ENCODE measurements around the gene BCAR3.
"Not testable (repeated sequence)": the region's sequence is repeated elsewhere in the genome, so short reads cannot be mapped to it uniquely, and the experiment has no call there.

BCAR3 gene

DNA sequence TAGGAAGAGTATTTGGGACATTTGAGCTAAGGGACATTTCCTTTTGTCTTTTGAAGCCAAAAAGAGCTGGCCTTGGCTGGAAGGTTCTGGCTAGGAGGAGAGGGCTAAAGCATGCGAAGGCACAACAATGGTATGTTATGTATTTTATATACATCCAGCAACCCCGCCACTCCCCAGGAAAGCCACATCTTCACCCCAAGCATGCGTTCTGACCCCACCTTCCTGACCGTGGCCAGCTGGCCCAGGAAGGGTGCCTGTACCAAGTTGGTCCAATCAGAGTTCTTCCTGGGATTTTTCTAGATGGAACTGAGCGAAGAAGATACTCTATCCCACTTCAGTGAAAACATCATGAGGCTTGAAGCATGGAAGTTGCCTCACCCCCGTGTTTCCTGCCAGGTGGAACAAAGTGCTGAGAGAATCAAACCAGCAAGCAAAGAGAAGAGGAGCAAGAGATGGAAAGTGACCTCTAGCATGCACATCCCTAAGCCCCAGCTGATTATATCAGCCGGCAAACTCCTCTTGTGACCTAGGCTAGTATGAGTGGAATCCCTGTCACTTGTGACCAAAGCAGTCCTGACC is 82.7 kb downstream of the BCAR3 start:
- DNase-seq (ENCODE audit: low read depth in 1 of 2, low spot score in 1 of 2), result no peak

DNA sequence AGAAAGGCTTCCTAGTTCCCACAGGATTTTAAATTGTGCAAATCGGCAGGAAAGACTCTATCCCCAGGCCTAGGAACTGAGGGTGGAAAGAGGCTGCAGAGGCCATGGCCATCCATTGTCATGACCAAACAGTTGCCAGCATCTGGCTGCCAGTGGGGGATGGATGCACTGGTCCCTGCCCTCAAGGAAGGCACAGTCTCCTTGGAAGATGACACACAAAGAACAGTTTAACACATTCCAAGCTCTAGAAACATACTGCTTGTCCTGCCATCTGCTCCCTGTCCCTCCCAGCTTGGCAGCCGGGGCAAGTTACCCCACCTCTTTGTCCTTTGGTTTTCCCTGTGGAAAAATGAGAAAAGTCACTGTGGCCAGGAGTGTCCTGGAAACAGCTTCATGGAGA is 83.2 kb downstream of the BCAR3 start:
- DNase-seq (ENCODE audit: low read depth in 1 of 2, low spot score in 1 of 2), result no peak

DNA sequence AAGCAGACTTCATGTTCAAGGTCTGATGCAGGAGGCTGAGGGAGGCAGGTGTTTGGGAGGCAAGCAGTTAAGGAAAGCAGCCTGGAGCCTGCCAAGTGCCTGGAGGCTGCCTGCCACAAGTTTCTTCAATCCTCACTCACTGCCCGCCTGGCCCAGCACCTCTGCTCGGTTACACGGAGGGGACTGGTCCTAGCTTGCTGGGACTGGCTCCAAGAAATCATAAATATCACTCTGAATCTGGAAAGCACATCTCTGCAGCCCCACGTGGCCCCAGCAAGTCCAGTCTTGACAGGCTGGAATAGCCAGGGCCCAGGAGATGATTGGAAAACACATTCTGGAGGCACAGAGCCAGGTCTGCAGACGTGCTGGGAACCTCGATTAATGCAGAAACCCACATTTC is 83.9 kb downstream of the BCAR3 start:
- no peak for DNase-seq (ENCODE audit: low read depth in 1 of 2, low spot score in 1 of 2)

DNA sequence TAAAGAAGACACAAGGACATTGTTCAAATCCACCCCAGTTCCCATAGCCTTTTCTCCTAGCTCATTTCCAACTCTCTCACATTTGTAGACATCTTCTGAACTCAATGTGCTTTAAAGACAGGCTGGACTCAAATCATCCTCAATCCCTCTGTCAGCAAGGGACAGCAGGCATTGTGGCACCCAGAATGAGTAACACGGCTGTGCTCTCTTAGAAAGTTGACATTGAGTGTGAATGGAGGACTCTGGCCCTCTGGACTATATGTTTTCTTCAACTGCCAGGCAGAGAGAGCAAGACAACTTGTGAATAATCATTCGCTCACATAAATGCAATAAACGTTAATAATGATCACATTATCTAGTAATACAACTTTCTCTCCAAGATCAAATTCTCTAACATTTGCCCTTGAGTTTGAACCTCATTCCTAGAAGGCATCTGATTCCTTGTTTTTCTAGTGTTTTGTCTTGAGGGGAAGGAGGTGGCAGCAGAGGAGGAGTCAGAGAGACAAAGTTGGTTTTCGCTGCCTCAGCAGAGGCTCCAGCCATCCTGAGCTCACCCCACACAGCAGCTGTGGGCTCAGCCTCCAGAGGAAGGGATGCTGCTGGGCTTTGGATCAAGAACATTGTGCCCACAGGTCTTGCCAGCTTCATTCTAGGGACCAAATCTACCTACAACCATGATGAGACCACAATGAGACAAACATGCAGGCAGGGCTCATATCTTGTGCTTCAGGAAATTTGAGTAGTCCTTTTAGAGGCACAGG is 85.1 kb downstream of the BCAR3 start:
- DNase-seq (ENCODE audit: low read depth in 1 of 2, low spot score in 1 of 2), result no peak

DNA sequence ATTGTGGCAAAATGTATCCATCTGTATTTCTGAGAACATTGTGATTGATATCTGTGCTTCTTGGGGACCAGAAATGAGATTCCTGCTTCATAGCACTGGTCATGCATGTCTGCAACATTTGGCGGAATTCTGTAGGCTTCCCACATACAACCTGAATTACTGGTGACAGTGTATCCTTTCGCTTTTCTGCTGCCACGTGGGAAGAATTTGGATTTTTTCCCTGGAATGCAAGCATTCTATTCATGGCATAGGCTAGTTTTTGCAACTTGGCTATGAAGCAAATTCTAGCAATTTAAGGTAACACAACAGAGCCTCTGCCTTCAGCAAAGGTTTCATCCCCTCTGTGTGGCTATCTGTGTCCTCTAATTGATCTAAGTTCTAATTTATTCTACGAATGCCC is 85.9 kb downstream of the BCAR3 start:
- DNase-seq (ENCODE audit: low read depth in 1 of 2, low spot score in 1 of 2), result no peak

DNA sequence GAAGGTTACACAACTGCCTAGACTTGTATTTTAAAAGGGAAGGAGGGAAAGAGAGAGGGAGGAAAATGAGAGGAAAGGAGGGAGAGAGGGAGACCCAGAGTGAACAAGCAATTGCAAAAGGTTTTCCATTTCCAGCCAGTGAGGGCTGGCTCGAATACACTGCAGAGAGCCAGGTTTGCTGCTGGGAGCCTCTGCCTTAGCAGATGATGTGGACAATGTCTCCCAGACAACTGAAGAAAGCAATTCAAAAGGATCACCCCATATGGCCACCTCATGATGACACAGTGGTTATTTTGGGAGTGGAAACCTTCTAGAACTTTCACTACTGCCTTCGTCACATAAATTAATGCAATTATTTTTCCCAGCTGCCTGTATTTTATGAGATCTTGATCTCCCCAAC is 86.4 kb downstream of the BCAR3 start:
- DNase-seq (ENCODE audit: low read depth in 1 of 2, low spot score in 1 of 2), result no peak

DNA sequence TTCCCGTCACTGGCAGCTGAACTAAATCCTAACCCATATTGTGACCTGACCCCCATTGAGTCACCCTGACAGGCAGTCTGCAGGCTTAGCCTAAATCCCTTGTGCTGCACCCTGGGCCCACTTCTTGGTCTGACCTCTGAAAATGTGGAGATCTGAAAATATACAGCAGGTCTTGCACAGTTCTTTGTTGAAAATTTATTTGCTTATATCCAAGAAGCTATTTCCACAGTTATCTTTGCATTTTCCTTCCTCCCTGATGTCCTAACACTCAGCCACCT is 87.1 kb downstream of the BCAR3 start:
- DNase-seq (ENCODE audit: low read depth in 1 of 2, low spot score in 1 of 2), result no peak

DNA sequence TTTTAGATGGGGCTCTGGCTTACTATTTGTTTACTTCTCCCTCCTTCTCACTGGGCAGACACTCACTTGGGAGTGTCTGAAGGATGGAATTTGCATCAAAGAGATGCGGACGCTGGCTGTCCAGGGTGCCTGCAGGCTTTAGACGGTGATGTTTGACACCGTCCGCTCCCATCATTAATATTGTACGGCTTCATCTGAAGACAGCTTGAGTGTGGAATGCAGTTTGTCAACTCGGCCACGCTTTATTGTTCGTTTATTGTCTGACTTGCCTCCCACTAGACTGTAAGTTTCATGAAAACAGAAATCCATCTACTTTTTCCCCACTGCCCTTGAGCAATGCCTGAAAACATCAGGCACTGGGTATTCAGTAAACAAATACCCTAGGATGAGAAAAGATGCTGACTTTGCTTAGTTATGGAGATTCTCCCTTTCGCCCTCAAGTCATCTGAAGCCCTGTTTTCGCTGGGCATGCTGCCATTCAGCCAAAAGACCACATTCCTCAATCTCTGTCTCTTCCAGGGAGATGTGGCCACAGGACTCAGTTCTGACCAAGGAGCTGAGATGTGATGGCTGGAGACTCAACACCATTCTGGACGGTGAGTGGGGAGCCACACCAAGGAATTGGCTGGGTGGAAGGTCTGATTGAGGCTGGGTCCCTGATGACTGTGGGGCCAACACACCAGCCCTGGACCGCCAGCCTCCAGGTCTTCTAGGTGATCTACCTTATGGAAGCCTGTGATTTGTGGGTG is 87.6 kb downstream of the BCAR3 start:
- no peak for DNase-seq (ENCODE audit: low read depth in 1 of 2, low spot score in 1 of 2)

DNA sequence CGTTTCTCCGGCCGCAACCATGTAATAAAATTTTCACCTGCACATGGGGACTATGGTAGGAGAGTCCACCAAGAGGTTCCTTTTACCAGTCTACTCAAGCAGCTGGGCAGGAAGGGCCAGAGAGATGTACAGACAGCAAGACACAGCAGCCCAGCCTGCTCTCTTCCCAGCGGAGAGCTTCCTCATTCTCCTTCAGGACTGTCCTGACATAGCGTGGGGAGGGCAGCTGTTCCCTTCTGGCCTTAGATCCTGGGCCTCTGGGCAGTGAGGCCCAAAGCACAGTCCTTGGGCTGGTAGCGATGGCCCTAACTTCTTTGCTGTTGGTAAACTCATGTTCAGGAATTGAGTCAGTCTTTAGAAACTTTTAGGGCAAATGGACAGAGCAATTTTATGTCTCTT is 89.1 kb downstream of the BCAR3 start:
- no peak for DNase-seq (ENCODE audit: low read depth in 1 of 2, low spot score in 1 of 2)

DNA sequence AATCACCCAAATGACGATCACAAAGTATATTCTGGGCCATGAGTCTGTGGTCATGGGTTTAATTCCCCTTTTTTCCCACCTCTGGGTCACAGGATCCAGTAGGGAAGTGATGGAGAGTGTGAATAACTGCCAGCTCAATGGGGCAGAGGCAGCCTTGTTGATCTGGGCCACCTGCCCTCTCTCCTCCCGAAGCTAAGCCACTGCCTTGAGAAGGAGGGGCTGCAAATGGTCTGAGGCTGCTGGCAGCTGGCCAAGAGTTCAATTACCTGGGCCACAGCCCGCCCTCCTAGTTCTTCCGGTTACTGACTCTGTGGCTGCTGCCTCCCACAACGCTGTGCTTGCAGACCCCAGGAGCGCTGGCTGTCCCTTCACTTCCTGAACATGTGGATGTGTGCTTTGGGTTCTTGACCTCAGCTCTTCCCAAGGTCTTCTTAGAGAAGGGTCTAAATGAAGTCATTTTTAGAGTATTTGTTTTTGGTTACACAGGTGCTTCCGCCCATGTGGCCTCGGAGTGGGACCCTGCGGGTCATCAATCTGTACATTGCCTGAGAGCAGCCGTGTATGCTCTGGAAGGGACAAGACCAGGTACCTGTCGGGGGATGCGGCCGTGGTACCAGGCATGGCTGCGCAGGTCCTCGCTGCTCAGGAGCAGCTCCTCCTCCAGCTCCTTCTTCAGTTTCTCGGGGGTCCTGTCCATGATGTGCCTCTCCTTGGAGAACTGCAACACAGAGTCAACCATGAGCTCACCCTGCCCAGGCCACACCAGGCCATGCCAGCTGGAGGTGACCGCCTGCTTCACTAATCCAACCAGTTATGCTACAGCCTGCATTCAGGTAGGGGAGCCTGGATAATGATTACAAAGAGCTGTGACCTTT is 89.7 kb downstream of the BCAR3 start:
- DNase-seq (ENCODE audit: low read depth in 1 of 2, low spot score in 1 of 2), result no peak

DNA sequence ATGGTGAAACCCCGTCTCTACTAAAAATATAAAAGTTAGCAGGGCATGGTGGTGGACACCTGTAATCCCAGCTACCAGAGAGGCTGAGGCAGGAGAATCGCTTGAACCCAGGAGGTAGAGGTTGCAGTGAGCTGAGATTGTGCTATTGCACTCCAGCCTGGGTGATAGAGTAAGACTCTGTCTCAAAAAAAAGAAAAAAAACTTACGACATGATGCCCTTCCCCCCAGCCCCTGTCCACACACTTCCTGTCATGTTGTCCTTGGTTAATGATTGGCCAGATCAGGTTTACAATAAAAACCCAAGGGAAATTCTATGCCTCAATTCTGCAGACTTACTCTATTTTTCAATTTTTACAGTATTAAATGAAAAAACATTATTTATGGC is 90.4 kb downstream of the BCAR3 start:
- not testable (repeated sequence) for DNase-seq (ENCODE audit: low read depth in 1 of 2, low spot score in 1 of 2)

DNA sequence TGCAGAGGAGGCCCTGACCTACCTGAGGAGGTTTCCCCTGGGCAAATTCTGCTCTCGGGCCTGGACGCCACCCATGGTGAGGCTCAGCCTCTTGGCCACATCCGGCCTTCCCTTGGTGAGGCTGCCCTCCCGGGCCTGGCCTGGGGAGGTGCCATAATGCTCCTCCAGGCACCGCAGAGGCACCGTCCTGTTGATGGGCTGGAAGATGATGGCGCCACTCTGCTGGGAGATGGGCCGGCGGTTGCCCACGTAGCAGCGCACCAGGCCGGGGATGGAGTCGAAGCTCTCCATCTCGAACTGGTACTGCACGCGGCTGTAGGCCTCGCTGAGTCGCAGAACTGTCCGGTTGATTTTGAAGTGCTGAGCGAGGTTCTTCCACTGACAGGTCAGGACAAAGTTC is 92.7 kb downstream of the BCAR3 start:
- no peak for DNase-seq (ENCODE audit: low read depth in 1 of 2, low spot score in 1 of 2)

DNA sequence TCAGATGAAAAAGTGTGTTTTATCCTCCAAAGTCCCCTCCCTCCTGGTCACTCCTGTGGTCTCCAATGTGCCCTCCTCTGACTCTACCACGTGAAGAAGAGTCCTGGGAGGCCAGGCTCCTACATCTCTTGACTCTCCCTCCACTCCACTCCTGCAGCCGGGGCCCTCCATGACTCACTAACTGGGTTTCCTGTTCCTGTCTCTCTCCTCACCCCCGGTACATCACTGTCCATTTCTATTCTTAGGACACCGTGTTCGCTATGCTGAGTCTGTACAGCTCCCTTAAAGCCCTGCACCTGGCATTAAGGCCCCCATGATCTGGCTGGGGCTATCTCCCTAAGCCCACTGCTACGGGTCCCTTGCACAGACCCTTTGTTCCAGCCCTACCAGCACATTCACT is 93.4 kb downstream of the BCAR3 start:
- no peak for DNase-seq (ENCODE audit: low read depth in 1 of 2, low spot score in 1 of 2)

DNA sequence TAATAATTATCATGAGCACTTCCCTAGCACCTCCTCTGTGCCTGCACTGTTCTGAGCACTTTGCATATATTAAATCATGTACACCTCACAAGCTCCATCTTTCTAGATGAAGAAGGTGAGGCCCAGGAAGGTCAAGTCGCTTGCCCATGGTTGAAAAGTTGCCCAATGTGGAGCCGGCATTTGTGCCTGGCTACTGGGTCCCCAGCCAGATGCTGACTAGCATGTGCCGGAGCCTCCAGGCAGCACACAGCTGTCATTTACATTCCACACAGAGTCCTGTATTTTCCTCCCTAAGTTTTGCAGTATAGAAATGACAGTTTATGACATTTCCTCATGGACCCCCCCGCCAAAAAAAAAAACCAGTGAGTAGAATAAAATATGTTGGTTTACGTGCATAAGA is 94.3 kb downstream of the BCAR3 start:
- DNase-seq (ENCODE audit: low read depth in 1 of 2, low spot score in 1 of 2), result no peak

DNA sequence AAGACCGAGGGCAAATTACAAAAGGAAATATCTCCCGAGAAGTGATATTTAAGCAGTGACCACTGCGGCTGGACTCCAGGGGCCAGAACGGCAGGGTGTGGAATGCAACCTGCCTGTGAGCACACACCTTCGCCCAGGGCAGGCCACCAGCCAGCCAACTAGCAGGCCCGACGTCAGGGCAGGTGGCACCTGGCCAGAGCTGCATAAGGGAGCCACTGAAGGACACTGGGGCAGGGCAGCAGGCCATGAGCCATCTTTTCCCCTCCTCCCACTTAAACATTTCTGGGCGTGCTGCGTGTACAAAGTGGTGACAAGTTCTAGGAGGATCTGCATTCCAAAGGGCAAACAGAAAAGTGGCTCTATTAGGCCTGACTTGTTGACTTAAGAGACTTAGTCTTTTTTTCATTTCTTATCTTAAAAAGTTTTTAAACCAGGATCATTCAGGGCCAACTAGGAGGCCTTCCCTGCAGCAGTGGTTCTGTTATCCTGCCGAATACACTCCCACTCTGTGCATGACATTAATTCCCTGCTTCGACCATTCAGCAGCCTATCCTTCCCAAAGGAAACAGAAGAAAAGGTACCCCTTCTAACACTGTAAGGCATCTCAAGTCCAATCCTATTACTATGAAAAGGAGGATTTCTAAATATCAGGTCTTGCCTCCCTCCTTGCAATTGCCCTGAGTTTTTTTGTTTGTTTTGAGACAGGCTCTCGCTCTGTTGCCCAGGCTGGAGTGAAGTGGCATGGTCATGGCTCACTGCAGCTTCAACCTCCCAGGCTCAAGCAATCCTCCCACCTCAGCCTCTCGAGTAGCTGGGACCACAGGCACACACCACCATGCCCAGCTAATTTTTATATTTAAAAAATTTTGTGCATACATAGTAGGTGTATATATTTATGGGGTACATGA is 96.3 kb downstream of the BCAR3 start:
- DNase-seq (ENCODE audit: low read depth in 1 of 2, low spot score in 1 of 2), result no peak

DNA sequence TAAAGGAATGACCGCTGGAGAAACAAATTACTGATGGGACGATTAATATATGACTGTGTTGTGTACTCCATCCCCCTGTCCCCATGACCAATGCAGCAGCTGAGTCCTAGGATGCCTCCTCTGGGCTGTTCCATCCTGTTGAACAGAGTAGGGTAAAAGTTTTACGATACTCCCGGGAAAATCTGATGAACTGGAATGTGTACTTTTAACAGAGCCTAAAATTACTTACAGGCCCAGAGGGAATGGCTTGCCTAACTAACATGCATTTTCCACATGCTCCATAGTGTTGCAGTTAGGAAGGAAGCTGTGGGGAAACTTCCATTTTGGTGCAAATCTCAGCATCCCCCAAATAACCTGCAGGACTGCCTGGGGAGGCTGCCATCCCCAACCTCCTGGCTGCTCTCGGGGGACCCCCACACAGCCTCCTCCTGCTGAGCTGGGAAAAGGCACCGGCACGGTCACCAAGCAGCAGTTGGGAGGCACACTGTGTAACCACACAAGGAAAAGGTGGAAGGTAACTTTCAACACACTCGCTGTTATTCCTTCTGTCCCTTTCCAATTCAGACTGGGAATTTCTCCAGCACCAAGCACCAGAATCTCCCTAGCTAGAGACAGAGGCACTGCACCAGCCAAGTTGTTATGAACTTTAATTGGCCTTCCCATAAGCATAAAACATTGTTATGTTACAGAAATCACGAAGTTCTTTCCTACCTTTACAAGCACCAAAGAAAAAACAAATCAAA is 97.2 kb downstream of the BCAR3 start:
- no peak for DNase-seq (ENCODE audit: low read depth in 1 of 2, low spot score in 1 of 2)

DNA sequence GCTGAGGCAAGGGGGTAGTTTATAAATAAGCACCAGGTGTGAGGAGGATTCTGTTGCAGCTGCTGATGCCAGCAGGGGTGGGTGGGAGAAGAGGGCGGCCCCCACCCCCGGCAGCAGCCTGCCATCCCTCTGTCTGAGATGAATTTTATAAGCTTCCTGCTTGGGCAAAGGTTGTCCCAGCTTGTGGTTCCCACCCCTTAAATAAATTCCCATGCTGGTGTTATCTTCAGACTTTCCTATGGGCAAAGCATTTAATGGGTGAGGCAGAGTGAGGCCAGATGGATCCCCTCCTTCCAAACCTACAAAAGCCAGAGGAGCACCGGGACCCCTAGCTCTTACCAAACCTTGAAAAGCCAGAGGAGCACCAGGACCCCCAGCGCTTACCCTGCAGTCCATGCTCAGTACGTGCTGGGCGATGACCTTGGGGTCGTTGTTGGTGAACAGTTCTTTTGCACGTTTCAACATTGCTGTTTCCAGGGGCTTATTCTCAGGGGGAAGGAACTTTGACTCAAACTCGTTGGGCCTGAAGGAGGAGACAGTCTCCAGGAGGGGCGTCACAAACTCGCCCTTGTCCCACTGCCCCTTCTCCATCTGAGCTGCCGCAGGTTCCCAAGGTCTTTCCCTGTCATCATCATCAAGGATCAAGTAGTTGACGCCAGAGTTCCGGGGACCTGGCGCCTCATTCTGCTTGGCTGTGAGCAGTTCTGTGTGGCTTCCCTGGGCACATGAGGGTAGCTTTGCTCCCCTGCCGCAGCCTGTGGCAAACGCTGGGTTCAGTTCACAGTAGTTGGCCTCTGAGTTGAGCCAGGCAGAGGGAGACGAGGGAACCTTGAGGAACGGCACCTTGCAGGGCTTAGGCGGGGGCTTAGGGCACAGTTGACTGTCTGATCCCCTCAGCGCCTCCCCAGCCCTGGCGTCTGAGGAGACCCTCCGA is 99.5 kb downstream of the BCAR3 start:
- no peak for DNase-seq (ENCODE audit: low read depth in 1 of 2, low spot score in 1 of 2)

DNA sequence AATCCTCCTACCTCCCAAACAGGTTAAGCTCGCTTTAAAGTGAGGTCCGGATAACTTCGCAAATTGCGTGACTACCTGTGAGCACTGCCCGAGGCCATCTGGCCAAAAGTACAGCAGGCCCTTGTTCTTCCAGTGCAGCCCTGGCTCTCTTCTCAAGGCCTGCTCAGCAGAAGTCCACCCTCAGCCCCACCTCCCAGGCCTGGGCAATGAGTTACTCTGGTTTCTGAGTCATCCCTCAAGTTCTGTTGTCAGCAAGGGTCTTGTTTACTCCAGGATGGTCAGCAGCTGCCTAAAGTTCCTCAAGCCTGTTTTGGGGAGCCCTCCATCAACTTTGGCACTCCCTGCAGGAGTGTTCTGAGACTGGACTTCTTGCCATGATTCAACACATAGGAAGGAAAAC is 101.7 kb downstream of the BCAR3 start:
- no peak for DNase-seq (ENCODE audit: low read depth in 1 of 2, low spot score in 1 of 2)
